ENCODE results near the gene STIM1.
"Not testable (repeated sequence)": the region's sequence is repeated elsewhere in the genome, so short reads cannot be mapped to it uniquely, and the experiment has no call there.

Gene STIM1

DNA sequence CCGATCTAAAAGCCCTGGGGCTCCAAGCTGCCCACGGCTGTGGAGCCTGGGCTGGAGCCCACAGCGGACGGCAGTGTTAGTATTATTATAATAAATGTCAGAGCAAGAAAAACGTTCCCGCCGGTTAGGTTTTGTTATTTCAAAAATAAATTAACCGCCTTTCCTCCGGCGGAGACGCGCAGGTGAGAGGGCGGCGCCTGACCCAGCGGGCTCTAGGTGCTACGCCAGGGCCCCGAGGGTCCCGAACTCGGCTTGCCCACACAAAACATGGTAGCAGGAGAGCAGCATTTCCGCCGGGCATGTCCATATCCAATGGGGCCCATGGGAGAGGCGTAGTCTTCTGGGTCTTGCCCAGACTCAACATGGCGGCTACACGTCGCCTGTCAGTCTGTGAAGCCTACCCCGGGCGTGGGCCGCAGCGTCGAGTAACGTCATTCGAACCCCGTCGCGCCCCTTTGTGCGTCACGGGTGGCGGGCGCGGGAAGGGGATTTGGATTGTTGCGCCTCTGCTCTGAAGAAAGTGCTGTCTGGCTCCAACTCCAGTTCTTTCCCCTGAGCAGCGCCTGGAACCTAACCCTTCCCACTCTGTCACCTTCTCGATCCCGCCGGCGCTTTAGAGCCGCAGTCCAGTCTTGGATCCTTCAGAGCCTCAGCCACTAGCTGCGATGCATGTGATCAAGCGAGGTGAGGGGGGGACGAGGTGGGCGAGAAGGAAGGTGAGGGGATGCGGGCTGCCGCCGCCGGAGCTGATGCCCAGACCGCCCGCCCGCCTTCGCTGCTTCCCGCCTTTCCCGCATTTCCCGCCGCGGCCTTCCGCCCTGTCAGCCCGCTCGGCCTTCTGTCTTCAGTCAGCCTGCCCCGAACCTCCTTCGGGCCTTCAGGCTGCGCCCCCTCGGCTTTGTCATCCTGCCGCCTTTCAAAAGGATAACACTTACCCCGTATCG is 239.2 kb downstream of the STIM1 start, which contains the start of gene RRM1:
TSS of gene RRM1 (plus strand) at position 452 of the 944 bp plus-strand sequence. CDS start at position 666, 214 bp downstream.
- FAIRE-seq (peak; percentile 66), DNase-seq (ENCODE audit: low spot score) (peak; percentile 95)

DNA sequence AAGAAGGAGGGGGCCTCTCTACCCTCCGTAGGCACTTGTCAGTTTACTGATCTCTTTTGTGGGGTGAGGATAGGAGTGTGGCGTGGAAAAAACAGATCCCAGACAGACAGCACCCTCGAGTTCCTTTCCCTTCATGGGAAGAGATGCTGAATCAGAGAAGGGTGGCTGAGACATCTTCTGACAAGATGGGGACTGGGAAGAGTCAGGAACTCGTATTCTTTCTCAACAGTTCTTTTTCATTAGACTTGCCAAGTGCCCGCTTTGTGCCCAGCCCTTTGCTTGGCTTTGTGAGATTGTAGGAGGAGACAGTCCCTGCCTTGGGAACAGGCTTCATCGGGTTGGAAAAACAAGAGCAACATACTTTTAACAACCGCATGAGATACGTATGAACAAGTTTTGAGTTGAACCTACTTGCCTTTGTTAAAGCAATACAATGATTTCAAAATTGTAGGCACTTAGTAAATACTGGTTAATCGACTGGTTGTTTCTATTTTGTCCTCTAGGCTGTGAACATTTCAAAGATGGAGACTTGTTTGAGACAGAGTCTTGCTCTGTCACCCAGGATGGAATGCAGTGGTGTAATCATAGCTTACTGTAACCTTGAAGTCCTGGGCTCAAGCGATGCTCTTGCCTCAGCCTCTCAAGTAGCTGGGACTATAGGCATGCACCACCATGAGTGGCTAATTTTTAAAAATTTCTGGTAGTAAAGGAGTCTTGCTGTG is 240.2 kb downstream of the STIM1 start:
- no peak for DNase-seq (ENCODE audit: low spot score)
- no peak for FAIRE-seq

DNA sequence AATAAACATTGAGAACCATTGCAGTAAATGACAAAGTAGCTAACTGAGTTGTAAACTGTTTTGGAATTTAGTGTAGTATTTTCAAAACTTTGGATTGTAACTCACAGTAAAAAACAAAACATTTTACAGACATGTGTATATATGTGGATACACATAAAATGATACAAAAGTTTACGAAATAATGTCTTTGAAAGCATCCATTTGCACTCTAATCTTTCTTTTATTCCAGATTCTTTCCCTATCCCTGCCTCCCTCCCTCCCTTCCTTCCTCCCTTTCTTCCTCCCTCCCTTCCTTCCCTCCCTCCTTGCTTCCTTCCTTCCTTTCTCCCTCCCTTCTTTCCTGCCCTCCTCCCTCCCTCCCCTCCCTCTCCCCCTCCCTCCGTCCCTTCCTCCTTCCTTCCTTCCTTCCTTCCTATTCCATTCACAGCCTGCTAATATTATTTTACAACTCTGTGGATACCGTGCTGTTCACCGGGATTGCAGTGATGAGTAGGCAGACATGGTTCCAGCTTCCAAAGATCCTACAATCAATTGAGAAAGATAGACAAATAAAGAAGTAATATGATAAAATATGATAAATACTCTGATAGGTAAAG is 242.7 kb downstream of the STIM1 start:
- DNase-seq (ENCODE audit: low spot score) = no peak
- no peak for FAIRE-seq

- DNase-seq (ENCODE audit: low spot score) = no peak
- FAIRE-seq = no peak
Observed at GRCh38 chr11:4102711-4103110, 247.2 kb downstream of the STIM1 start.

- no peak for DNase-seq (ENCODE audit: low spot score)
- FAIRE-seq = no peak
Observed at GRCh38 chr11:4103269-4103668, 247.8 kb downstream of the STIM1 start.

DNA sequence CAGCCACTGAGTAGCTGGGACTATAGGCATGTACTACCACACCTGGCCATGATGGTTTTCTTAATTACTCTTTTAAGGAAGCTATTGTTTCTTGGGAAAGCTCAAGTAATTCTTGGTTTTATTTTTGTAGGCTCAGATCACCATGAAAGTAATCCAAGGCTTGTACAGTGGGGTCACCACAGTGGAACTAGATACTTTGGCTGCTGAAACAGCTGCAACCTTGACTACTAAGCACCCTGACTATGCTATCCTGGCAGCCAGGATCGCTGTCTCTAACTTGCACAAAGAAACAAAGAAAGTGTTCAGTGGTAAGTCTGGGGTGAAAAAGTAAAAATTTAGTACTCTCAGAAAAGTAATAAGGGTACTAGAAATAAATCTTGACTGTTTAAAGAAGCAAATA is 250.5 kb downstream of the STIM1 start:
- DNase-seq (ENCODE audit: low spot score) = no peak
- FAIRE-seq = no peak

DNA sequence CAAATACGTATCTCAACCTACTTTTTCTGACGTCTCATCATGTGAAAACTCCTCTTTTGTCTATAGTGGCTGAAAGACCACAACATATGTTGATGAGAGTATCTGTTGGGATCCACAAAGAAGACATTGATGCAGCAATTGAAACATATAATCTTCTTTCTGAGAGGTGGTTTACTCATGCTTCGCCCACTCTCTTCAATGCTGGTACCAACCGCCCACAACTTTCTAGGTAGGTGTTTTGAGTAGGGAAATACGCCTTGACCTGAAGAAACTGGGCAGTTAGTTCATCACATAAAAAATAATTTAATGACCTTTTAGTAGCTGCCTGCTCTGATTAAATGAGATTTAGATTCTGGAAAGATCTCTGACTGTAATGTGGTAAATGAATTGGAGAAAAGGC is 256.4 kb downstream of the STIM1 start:
- DNase-seq (ENCODE audit: low spot score) = no peak
- no peak for FAIRE-seq

- DNase-seq (ENCODE audit: low spot score) = no peak
- FAIRE-seq = no peak
Observed at GRCh38 chr11:4115128-4115527, 259.7 kb downstream of the STIM1 start.

GRCh38 chr11:4118107-4118506 is 262.6 kb downstream of the STIM1 start:
- DNase-seq (ENCODE audit: low spot score) (no peak), FAIRE-seq (no peak)

DNA sequence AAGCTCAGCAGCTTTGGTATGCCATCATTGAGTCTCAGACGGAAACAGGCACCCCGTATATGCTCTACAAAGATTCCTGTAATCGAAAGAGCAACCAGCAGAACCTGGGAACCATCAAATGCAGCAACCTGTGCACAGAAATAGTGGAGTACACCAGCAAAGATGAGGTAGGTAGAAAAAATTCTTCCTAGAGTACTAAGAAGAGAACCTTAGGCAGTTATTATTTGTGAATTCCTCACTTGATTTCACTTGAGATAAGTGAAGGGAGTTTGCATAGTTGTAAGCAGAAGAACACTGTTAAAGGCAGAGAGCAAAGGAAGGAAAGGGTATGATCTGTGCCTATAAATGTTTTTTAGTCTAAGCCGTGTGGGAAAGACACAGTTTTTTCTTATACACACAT is 267.8 kb downstream of the STIM1 start:
- FAIRE-seq = no peak

GRCh38 chr11:4125141-4125540 is 269.7 kb downstream of the STIM1 start:
- DNase-seq (ENCODE audit: low spot score) (no peak), FAIRE-seq (no peak)

More for the DNA sequence above, 267.8 kb downstream of the STIM1 start:
- no peak for DNase-seq (ENCODE audit: low spot score)

GRCh38 chr11:4127357-4127756 is 271.9 kb downstream of the STIM1 start:
- DNase-seq (ENCODE audit: low spot score) (no peak), FAIRE-seq (no peak)

DNA sequence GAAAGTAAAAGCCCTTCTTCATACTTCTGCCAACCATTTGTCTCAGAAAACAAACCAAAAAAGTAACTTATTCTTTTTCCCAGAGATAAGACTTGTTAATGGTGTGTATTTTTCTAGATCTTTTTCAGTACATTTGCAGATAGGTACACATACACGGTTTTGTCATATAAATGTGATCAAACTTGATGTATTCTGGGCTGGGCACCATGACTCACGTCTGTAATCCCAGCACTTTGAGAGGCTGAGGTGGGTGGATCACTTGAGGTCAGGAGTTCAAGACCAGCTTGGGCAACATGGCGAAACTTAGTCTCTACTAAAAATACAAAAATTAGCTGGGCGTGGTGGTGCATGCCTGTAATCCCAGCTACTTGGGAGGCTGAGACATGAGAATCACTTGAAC is 274.8 kb downstream of the STIM1 start:
- FAIRE-seq = not testable (repeated sequence)

GRCh38 chr11:4134806-4135205 is 279.3 kb downstream of the STIM1 start:
- FAIRE-seq (no peak), DNase-seq (ENCODE audit: low spot score) (peak; percentile 5)

More for the DNA sequence above, 274.8 kb downstream of the STIM1 start:
- DNase-seq (ENCODE audit: low spot score) = not testable (repeated sequence)

DNA sequence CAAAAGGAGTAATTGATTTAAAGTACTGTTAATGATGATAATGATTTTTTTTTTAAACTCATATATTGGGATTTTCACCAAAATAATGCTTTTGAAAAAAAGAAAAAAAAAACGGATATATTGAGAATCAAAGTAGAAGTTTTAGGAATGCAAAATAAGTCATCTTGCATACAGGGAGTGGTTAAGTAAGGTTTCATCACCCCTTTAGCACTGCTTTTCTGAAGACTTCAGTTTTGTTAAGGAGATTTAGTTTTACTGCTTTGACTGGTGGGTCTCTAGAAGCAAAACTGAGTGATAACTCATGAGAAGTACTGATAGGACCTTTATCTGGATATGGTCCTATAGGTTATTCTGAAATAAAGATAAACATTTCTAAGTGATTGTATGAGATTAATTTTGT is 283.0 kb downstream of the STIM1 start:
- no peak for DNase-seq (ENCODE audit: low spot score)
- no peak for FAIRE-seq

DNA sequence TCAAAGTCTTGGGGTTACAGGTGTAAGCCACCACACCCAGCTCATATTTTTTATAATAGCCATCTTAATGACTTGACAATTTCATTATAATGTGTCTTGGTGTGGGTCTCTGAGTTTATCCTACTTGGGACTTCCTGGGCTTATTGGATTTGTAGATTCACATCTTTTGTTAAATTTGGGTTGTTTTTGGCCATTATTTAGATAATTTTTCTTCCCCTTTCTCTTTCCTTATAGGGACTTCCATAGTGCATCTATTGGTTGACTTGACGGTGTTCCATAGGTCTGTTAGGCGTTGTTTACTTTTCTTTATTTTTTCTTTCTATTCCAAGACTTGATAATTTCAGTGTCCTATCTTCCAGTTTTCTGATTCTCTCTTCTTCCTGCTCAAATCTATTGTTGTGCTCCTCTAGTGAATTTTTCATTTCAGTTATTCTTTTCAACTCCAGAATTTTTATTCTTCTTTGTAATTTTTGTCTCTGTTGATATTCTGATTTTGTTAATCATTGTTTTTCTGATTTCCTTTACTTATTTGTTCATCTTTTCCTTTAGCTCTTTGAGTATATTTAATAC is 284.7 kb downstream of the STIM1 start:
- no peak for FAIRE-seq
- no peak for DNase-seq (ENCODE audit: low spot score)

Measured in urothelium cell line (cell line).